SKM-1 (cell line): ENCODE data around the gene LRP1B.
A peak's percentile ranks its signal among the peaks of the same experiment; 100 is the strongest.

Source experiments
- DNase-seq: peaks from one replicate; lab custom pipeline; 2025; ENCODE audit not compliant: unreplicated experiment; lab: John Stamatoyannopoulos, UW

The LRP1B gene

GRCh38 chr2:141959016-141959415, 171.8 kb downstream of the LRP1B start:
- DNase-seq: no peak

DNA sequence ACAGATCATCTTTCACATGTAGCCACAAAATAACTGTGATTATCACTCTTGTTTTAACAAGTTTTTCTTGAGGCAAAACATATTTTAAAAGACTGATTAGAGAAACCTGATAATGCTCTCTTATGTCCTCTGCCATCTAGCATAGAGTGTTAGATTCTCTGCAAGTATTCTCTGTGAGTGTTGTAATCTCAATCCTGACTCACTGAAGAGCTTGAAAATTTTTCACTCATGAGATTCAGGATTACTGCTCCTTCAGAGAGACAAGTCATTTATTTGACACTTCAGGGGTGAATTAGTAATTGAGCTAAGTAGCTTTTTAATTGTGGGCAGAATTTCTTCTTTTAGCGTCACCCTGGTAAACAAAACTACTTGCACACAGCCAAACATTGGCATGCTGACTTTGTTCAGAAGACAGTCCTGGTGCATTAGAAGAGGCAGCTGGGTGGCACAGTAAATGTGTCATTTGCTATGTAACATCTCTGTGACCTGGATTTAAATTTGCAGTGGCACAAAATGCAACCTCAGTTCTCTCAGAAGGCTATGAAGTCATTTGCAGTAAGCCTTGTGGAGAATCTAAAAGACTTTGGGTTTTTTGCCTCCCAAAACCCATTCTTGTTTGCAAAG, 172.9 kb downstream of the LRP1B start:
- DNase-seq: no peak

GRCh38 chr2:141957321-141957720, 173.5 kb downstream of the LRP1B start:
- DNase-seq: no peak

DNA sequence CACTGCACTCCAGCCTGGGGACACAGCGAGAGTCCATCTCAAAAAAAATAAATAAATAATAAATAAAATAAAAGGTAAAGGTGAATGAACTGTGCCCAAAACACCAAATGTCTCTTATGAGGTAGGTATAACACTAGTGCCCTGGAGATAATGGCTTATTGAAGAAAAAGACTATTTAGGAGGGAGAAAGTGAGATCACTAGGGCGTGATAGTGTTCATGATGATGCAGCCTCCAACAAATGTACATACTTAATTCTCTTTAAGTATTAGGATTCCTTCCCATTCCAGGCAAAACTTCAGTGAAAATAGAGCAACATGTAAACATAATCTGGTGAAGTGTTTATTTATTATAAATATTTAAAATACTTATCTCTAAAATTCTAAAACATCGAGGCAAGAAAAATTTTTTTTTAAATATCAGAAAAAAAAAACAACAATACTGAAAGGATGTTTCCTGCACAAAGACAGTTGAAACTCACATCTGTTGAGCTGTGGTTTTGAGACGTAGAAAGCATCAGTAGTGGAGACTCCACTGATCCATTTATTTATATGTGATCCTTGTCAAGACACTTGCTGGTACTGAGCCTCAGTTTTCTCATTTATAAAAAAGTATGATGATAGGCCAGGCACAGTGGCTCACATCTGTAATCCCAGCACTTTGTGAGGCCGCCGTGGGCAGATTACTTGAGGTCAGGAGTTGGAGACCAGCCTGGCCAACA, 183.3 kb downstream of the LRP1B start:
- DNase-seq: no peak

DNA sequence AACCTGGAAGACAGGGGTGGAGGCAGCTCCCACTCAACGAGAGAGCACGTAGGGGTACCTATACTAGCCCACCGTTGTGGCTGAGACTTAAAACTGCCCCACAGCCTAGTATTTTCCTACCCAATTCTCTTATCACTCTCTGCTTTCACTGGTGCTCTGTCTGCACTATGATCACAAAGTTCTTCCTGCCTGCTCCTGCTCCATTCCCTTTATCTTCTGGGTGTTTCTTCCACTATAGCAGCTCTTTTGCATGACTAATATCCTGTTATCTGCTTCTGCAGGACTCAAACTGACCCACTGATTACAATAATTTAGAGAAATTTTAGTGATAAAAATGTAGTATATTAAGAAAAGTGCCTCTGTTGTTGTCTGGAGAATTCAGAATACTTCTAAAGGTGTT, 184.8 kb downstream of the LRP1B start:
- no peak for DNase-seq

DNA sequence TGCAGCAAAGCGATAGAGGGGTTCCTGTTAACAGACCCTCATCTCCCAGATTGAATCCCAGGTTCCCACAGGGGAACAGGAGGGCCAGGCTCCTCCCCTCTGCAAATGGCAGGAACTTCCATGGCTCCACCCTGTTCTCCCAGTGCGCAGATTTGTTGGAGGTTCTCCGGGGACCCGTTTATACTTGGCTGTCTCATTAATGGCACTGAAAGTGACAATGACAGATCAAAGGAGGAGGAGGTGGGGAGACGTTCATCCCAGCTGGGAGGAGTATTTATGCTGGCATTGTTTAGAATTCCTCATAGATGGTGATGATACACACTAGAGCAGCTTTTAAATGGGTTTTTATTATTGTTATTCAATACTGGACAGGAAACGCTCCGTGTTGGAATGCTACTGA, 186.9 kb downstream of the LRP1B start:
- no peak for DNase-seq

GRCh38 chr2:141942006-141942789, 188.6 kb downstream of the LRP1B start:
- DNase-seq: no peak

- DNase-seq: no peak
Measured at GRCh38 chr2:141941210-141941714, 189.6 kb downstream of the LRP1B start.

- DNase-seq: no peak
Measured at GRCh38 chr2:141940709-141941108, 190.1 kb downstream of the LRP1B start.

GRCh38 chr2:141933226-141933625, 197.6 kb downstream of the LRP1B start:
- no peak for DNase-seq

GRCh38 chr2:141932261-141932660, 198.6 kb downstream of the LRP1B start:
- no peak for DNase-seq

- no peak for DNase-seq
Measured at GRCh38 chr2:141931797-141932196, 199.0 kb downstream of the LRP1B start.

- no peak for DNase-seq
Measured at GRCh38 chr2:141930803-141931202, 200.0 kb downstream of the LRP1B start.

DNA sequence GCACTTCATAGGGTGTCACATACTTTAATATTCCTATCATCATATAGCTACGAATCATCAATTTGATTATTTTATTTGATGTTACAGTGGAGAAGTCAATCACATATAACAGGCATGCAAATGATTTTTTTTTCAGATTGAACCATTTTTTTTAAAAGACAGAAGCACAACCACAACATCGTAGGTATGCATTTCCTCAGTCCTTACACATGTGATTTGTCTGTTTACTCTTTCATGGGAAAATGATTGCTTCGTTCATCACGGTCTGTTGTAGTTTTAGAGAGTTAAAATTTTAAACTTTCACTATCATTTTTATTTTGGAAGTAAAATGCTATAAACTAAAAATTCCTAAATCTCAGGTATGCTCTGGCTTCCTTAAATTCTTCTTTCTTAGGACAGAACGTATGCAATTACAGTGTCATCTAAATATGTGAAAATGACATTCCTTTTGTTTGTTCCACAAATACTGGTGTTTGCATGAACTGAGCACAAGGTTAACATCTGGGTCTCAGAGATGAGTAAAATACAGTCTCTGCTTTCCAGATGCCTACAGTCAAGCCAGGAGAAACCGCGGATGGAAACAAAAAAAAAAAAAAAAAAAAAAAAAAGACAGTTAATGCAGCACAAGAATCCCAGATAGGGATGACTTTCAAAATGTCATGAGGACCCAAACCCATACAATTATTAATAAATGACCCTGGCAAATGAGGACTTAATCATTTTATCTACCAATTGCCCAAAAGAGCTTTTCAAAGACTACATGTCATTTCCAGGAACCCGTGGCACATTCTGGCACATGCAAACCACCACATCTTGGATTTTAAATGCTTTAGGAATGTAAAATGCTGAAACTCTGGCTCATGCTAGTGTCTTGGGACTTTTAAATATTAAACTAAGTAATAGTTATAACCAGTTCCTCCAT, 201.2 kb downstream of the LRP1B start:
- DNase-seq: no peak

- DNase-seq: no peak
Measured at GRCh38 chr2:141928476-141928875, 202.3 kb downstream of the LRP1B start.

DNA sequence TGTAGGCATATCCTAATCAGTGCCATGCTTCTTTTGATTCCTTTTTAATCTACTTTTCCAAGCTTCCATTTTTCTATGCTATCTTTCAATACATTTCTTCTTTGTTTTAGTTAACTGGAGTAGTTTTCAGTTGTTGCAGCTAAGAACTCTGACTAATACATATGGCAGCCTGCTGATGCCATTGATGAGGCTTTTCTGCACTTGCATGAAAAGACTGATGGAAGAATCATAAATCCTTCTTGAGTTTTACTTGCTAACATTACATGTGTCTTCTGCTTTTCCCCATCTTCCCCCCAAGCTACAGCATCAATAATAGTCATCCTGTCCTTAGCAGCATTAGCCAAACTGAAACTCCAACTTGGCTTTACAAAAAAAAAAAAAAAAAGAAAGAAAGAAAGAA, 203.3 kb downstream of the LRP1B start:
- DNase-seq: no peak

GRCh38 chr2:141925511-141925910, 205.3 kb downstream of the LRP1B start:
- DNase-seq: no peak

DNA sequence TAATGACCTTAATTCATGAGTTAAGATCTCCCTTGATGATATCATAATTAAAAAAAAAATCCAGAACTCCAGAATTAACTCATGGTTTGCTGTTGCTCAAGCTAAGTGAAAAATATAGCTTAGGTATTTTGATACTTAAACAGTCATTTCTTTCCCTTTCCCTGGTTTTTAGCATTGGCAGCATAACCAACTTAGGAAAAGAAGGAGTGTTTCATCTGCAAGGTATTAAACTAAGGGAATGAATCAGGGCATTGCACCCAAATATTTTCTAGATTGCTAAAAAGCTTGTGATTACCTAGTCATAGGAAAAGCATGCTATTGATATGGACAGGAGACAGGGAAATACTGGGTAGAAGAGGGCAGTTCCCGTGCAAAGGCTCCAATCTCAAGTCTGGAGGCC, 207.2 kb downstream of the LRP1B start:
- DNase-seq: no peak

DNA sequence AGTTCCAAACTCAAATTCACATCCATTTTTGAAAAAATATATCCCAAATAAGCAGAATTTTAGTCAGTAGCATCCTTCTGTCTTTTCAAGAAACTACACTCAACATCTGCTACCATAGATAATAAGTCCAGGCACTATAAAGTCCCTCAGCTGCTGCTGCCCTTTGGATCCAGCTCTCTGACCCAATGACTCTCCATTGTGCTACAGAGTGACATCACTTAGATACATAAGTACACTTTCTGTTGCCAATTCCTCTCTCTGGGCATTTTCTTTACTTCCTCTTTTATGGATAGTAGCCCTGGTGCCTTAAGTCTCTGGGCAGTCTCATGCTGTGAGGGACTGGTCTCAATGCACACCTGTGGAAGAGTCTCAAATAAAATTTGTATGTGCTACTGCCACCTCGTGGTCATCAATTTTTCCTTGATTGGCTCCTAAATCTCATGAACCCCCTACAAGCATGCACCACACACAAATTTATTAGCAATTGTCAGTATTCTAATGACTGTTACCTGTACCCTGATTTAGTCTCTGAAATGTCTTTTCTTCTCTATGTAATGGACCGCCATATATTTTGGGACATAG, 219.2 kb downstream of the LRP1B start:
- peak; percentile 7 for DNase-seq

DNA sequence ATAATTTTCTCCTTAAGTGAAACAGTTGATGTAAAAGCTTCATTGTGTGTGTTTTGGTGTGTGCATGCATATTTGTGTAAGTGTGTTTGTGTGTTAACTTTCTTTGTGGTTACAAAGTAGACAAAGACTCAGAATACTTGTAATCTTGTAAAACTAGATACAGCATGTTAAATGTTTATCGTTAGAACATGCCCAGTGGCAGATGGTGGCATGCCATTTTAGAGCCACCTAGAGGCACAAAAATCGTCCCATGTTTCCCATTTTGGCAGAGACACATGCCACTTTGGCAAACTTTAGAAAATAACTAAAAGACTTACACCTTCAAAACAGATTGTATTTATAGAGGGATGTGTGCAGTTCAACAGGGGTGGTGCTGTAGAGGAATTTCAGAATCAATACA, 224.1 kb downstream of the LRP1B start:
- no peak for DNase-seq

DNA sequence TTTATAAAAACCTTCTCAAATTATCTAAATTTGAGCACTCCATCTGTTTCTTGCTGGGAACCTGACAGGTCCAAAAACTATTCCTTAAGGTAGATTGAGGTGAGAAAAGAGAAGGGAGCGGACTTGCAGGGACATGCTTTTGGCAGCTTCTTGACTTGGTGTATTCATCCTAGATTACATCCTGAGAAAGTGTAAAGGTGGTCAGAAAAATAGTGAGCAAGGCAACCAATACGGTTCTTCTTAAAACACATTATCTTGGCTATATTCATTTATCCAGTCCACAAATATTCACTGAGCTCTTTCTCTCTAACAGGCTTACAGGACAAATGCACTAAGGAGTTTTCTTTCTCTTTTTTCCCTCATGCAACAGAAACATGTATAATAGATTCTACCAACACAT, 230.0 kb downstream of the LRP1B start:
- DNase-seq: no peak
